Measurements from ENCODE around the gene NUDCD3. TPM values are rescaled to one million over a fixed set of nuclear protein-coding genes. Genes with fewer than 3 reads are reported as not detected.

Gene NUDCD3
- total RNA-seq, 1 experiment from 2014 or later = 71.9 TPM

DNA sequence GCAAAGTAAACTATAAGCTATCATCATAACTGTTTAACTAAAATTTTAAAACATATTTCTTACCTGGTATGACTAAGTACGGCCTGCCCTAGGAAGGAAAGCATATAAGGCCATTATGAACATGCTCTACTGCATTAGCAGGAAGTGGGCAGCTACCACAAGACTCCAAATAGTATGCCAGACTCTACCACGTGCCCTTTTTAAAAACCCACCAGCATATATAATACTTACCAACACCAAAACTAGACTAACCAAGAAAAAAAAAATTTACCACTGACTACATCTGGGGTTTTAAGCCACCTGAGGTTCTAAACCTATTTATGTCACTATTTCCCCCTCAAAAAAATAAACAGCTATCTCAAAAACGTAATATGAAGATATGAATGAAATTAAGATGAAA, 30.1 kb downstream of the NUDCD3 start:
- no peak overlapping the region for H3K4me2 ChIP-seq (ENCODE audit: insufficient read depth, insufficient read length, low read length)
- H3K27ac ChIP-seq (ENCODE audit: insufficient read length, low read depth, low read length) = no peak overlapping the region
- no peak overlapping the region for H2BK15ac ChIP-seq (ENCODE audit: low read depth, low read length)
- no peak overlapping the region for H3K14ac ChIP-seq (ENCODE audit: insufficient read depth, low read length)
- H3K79me1 ChIP-seq (ENCODE audit: insufficient read depth, low read depth, low read length, poor library complexity, severe bottlenecking) = peaks cover 4% of the 10 kb centered on the region
- Mint-ChIP-seq H3K4me1 (peaks cover 0 to 7% of the 10 kb centered on the region in 2 experiments; a peak in 2 of 4 replicates), H3K27ac (no peak overlapping the region), H3K36me3 (ENCODE audit: insufficient read depth in 1 of 3, low read depth in 3 of 3) (peaks cover 3 to 16% (median 6%) of the 10 kb centered on the region in 3 experiments; a peak in 4 of 7 replicates), H3K27me3 (ENCODE audit: low read depth) (no peaks in the 10 kb centered on the region; the same call in 1 of the 2 replicates), H3K4me3 (no peak overlapping the region), H3K9me3 (no peaks in the 10 kb centered on the region)
- H3K18ac ChIP-seq (ENCODE audit: insufficient read length, low read depth, low read length) = no peak overlapping the region
- no peak overlapping the region for H3K4ac ChIP-seq (ENCODE audit: low read depth, low read length)
- TF ChIP-seq, protein P1, sequence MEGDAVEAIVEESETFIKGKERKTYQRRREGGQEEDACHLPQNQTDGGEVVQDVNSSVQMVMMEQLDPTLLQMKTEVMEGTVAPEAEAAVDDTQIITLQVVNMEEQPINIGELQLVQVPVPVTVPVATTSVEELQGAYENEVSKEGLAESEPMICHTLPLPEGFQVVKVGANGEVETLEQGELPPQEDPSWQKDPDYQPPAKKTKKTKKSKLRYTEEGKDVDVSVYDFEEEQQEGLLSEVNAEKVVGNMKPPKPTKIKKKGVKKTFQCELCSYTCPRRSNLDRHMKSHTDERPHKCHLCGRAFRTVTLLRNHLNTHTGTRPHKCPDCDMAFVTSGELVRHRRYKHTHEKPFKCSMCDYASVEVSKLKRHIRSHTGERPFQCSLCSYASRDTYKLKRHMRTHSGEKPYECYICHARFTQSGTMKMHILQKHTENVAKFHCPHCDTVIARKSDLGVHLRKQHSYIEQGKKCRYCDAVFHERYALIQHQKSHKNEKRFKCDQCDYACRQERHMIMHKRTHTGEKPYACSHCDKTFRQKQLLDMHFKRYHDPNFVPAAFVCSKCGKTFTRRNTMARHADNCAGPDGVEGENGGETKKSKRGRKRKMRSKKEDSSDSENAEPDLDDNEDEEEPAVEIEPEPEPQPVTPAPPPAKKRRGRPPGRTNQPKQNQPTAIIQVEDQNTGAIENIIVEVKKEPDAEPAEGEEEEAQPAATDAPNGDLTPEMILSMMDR (conservative IDR thresholded peaks at IDR 0.05) = no peak
- H3T11ph ChIP-seq (ENCODE audit: low read length) = no peak overlapping the region
- no peak overlapping the region for H4K91ac ChIP-seq (ENCODE audit: insufficient read length, low read depth, low read length)
- H2BK120ac ChIP-seq (ENCODE audit: low read depth, low read length, poor library complexity, severe bottlenecking) = no peak overlapping the region
- no peak overlapping the region for H4K5ac ChIP-seq (ENCODE audit: insufficient read length, low read depth, low read length)
- H3K9me3 ChIP-seq (ENCODE audit: control insufficient read depth, low read depth, low read length) = no peaks in the 10 kb centered on the region
- H4K8ac ChIP-seq (replicated peaks; ENCODE audit: insufficient read length, low read depth, low read length) = no peak overlapping the region
- no peak overlapping the region for H2AFZ ChIP-seq (ENCODE audit: low read length)
- no peaks in the 10 kb centered on the region for H3K4me1 ChIP-seq (ENCODE audit: insufficient read depth, low read length)
- no peak overlapping the region for H2BK12ac ChIP-seq (ENCODE audit: insufficient read length, low read depth, low read length)
- no peak overlapping the region for H3K56ac ChIP-seq (ENCODE audit: insufficient read length, low read depth, low read length)
- peaks cover 7% of the 10 kb centered on the region for H3K79me2 ChIP-seq (ENCODE audit: insufficient read depth, low read length)
- H4K20me1 ChIP-seq (ENCODE audit: control insufficient read depth, insufficient read depth, insufficient read length) = no peaks in the 10 kb centered on the region
- no peak overlapping the region for H2AK5ac ChIP-seq (ENCODE audit: insufficient read length, low read length)
- H2BK5ac ChIP-seq (ENCODE audit: insufficient read length, low read length) = no peak overlapping the region
- no peak overlapping the region for H2BK20ac ChIP-seq (ENCODE audit: low read depth, low read length, poor library complexity, severe bottlenecking)
- no peak overlapping the region for H3K9ac ChIP-seq (ENCODE audit: extremely low read depth, insufficient read length, low read length)
- WGBS (ENCODE audit: extremely low coverage, insufficient read length, low lambda C conversion rate) = 100% methylated on average over 1 of the region's 3 CpGs
- no peak for DNase-seq
- H3K23ac ChIP-seq (ENCODE audit: insufficient read length, low read depth, low read length) = no peak overlapping the region
- H3K27me3 ChIP-seq (ENCODE audit: insufficient read depth, low read length) = no peaks in the 10 kb centered on the region
- H3K23me2 ChIP-seq (ENCODE audit: insufficient read length, low read depth, low read length, poor library complexity, severe bottlenecking) = no peaks in the 10 kb centered on the region

All from H9 (cell line).